Caco-2 (cell line): ENCODE measurements around the gene USP37. TPM values are rescaled to one million over a fixed set of nuclear protein-coding genes. Genes with fewer than 3 reads are reported as not detected.

Experiments used
- BruUV-seq: library from RNA; stranded (reverse); fragments of 400-500 nt; replicated peaks from 2 replicates; lab custom pipeline; 2021; lab: Mats Ljungman, UMichigan
- CTCF ChIA-PET: fragments of 300-600 bp; sonication (Branson Sonifier 250); formaldehyde crosslinking; loops from one replicate; lab custom pipeline; 2022; ENCODE audit warnings: antibody characterized with exemption; lab: Charles Lee
- POLR2A ChIA-PET: fragments of 300-600 bp; sonication (Branson Sonifier 250); formaldehyde crosslinking; loops from one replicate; lab custom pipeline; 2022; ENCODE audit warnings: antibody characterized with exemption; lab: Charles Lee
- DNase-seq, 2 experiments: peaks; one replicate each; pipeline versions ENCODE4 v3.0.0 to v3.0.0-alpha.2; 2020 to 2022
- H3K27me3 ChIP-seq: replicated peaks from 2 replicates; pipeline ENCODE4 v1.6.0; 2011; ENCODE audit warnings: low read length; ENCODE audit not compliant: control insufficient read depth, insufficient read depth
- H3K36me3 ChIP-seq: 2 replicates; pipeline ENCODE4 v1.5.1; 2011; ENCODE audit warnings: low read length; ENCODE audit not compliant: control insufficient read depth, insufficient read depth
- H3K4me1 ChIP-seq: fragments of 250-450 bp; sonication (Bioruptor Pico); 2 replicates; pipeline ENCODE4 v1.5.1; 2020; ENCODE audit warnings: mild to moderate bottlenecking
- H3K4me3 ChIP-seq: 2 replicates; pipeline ENCODE4 v1.5.1; 2011; ENCODE audit warnings: low read depth, mild to moderate bottlenecking, control low read depth, low read length
- H3K9me3 ChIP-seq: fragments of 250-450 bp; sonication (Bioruptor Pico); 2 replicates; pipeline ENCODE4 v1.5.1; 2020; ENCODE audit warnings: mild to moderate bottlenecking, moderate library complexity
- H3K27ac Mint-ChIP-seq: one replicate; pipeline ENCODE4 v1.8.0; 2022; ENCODE audit warnings: mixed read lengths; ENCODE audit not compliant: unreplicated experiment
- H3K27me3 Mint-ChIP-seq: one replicate; pipeline ENCODE4 v1.8.0; 2022; ENCODE audit warnings: mixed read lengths; ENCODE audit not compliant: insufficient read depth, unreplicated experiment
- H3K36me3 Mint-ChIP-seq: one replicate; pipeline ENCODE4 v1.8.0; 2022; ENCODE audit warnings: mild to moderate bottlenecking, mixed read lengths; ENCODE audit not compliant: insufficient read depth, unreplicated experiment
- H3K4me1 Mint-ChIP-seq: one replicate; pipeline ENCODE4 v1.8.0; 2022; ENCODE audit warnings: low read depth, mixed read lengths; ENCODE audit not compliant: unreplicated experiment
- H3K4me3 Mint-ChIP-seq: one replicate; pipeline ENCODE4 v1.8.0; 2022; ENCODE audit warnings: mild to moderate bottlenecking, moderate library complexity, mixed read lengths; ENCODE audit not compliant: unreplicated experiment
- H3K9me3 Mint-ChIP-seq: one replicate; pipeline ENCODE4 v1.8.0; 2022; ENCODE audit warnings: mixed read lengths; ENCODE audit not compliant: unreplicated experiment
- intact Hi-C: fragments of 100-400 bp; cut with micrococcal nuclease; formaldehyde crosslinking; loops from one replicate; pipeline ENCODE4 v1.10.0; 2022; ENCODE audit not compliant: unreplicated experiment
- total RNA-seq: library from RNA; stranded (reverse); gene quantifications from 2 replicates; pipeline ENCODE4 v1.2.3, GENCODE V29; 2022
- TF ChIP-seq, protein P1 (sequence below), 2 experiments: fragments of 200-600 bp in 1 of 2; IDR thresholded peaks; 1 replicate in 1 of 2; 2 replicates in 1 of 2; pipeline versions ENCODE4 v1.5.1 to v1.8.0; 2011 to 2022; ENCODE audit warnings: antibody characterized with exemption in 1 of 2, control low read depth in 1 of 2, inconsistent platforms in 1 of 2, low read depth in 1 of 2, low read length in 1 of 2, mild to moderate bottlenecking in 1 of 2, moderate library complexity in 1 of 2; ENCODE audit not compliant: insufficient read depth in 1 of 2, severe bottlenecking in 1 of 2, unreplicated experiment in 1 of 2

Gene USP37
- total RNA-seq, 1 experiment from 2014 or later, result 22.2 TPM

GRCh38 chr2:218402491-218402901, 165.7 kb downstream of the USP37 start:
- H3K9me3 ChIP-seq, result no peaks in the 10 kb centered on the region
- CTCF ChIA-PET, result no interaction called here
- Mint-ChIP-seq H3K27ac (no peak overlapping the region), H3K27me3 (no peaks in the 10 kb centered on the region), H3K4me3 (peak overlapping the region; percentile 27), H3K9me3 (no peaks in the 10 kb centered on the region), H3K36me3 (peaks cover 80% of the 10 kb centered on the region), H3K4me1 (peaks cover 34% of the 10 kb centered on the region)
- intact Hi-C loops, result no loop called here
- no peaks in the 10 kb centered on the region for H3K27me3 ChIP-seq
- H3K4me1 ChIP-seq, result peaks cover 33% of the 10 kb centered on the region
- no peak overlapping the region for H3K4me3 ChIP-seq
- no peak for DNase-seq
- H3K36me3 ChIP-seq, result no peaks in the 10 kb centered on the region
- POLR2A ChIA-PET, result no interaction called here
- BruUV-seq, result no TSS peak
- TF ChIP-seq, protein P1, sequence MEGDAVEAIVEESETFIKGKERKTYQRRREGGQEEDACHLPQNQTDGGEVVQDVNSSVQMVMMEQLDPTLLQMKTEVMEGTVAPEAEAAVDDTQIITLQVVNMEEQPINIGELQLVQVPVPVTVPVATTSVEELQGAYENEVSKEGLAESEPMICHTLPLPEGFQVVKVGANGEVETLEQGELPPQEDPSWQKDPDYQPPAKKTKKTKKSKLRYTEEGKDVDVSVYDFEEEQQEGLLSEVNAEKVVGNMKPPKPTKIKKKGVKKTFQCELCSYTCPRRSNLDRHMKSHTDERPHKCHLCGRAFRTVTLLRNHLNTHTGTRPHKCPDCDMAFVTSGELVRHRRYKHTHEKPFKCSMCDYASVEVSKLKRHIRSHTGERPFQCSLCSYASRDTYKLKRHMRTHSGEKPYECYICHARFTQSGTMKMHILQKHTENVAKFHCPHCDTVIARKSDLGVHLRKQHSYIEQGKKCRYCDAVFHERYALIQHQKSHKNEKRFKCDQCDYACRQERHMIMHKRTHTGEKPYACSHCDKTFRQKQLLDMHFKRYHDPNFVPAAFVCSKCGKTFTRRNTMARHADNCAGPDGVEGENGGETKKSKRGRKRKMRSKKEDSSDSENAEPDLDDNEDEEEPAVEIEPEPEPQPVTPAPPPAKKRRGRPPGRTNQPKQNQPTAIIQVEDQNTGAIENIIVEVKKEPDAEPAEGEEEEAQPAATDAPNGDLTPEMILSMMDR (IDR thresholded peaks at IDR 0.05; ENCODE audit: insufficient read depth in 1 of 2, low read depth in 1 of 2, low read length in 1 of 2, severe bottlenecking in 1 of 2, unreplicated experiment in 1 of 2), result no peak

GRCh38 chr2:218401890-218402289, 166.3 kb downstream of the USP37 start:
- no TSS peak for BruUV-seq
- Histone ChIP-seq H3K4me3 (no peak overlapping the region), H3K4me1 (peaks cover 33% of the 10 kb centered on the region), H3K9me3 (no peaks in the 10 kb centered on the region), H3K36me3 (no peaks in the 10 kb centered on the region), H3K27me3 (no peaks in the 10 kb centered on the region)
- Mint-ChIP-seq H3K27ac (no peak overlapping the region), H3K4me1 (peaks cover 35% of the 10 kb centered on the region), H3K9me3 (no peaks in the 10 kb centered on the region), H3K36me3 (peaks cover 81% of the 10 kb centered on the region), H3K27me3 (no peaks in the 10 kb centered on the region), H3K4me3 (peak overlapping the region; percentile 98)
- DNase-seq, result no peak
- CTCF ChIA-PET, result interaction anchor here (2.0 kb wide), 1 partner anchor 106 kb away, joined by 4 read pairs; no protein-coding TSS in a partner anchor
- intact Hi-C loops, result no loop called here
- POLR2A ChIA-PET, result interaction anchor here (1.0 kb wide), 1 partner anchor 17 kb away, joined by 3 read pairs; the partner anchor contains the start of gene VIL1
- TF ChIP-seq, protein P1 (IDR thresholded peaks at IDR 0.05; ENCODE audit: insufficient read depth in 1 of 2, low read depth in 1 of 2, low read length in 1 of 2, severe bottlenecking in 1 of 2, unreplicated experiment in 1 of 2), result no peak

- Histone ChIP-seq H3K9me3 (no peaks in the 10 kb centered on the region), H3K4me3 (peak overlapping the region; percentile 77), H3K27me3 (no peaks in the 10 kb centered on the region), H3K36me3 (no peaks in the 10 kb centered on the region), H3K4me1 (peaks cover 30% of the 10 kb centered on the region)
- TF ChIP-seq, protein P1 (IDR thresholded peaks at IDR 0.05; ENCODE audit: insufficient read depth in 1 of 2, low read depth in 1 of 2, low read length in 1 of 2, severe bottlenecking in 1 of 2, unreplicated experiment in 1 of 2), result no peak
- H3K27me3 Mint-ChIP-seq, result no peaks in the 10 kb centered on the region
- H3K4me1 Mint-ChIP-seq, result peaks cover 36% of the 10 kb centered on the region
- peak overlapping the region; percentile 53 for H3K27ac Mint-ChIP-seq
- POLR2A ChIA-PET, result interaction anchor here (1.0 to 2.1 kb wide), 3 partner anchors 17 to 108 kb away, joined by 3 to 17 read pairs (median 10); partner anchors contain the start of gene VIL1
- no TSS peak for BruUV-seq
- CTCF ChIA-PET, result interaction anchor here (0.6 to 2.0 kb wide), 2 partner anchors 63 to 106 kb away, joined by 3 to 4 read pairs; no protein-coding TSS in a partner anchor
- H3K9me3 Mint-ChIP-seq, result no peaks in the 10 kb centered on the region
- intact Hi-C loops, result no loop called here
- H3K4me3 Mint-ChIP-seq, result peak overlapping the region; percentile 98
- H3K36me3 Mint-ChIP-seq, result peaks cover 81% of the 10 kb centered on the region
- peak; percentile 86 to 91 for DNase-seq
Measured at GRCh38 chr2:218400930-218401881, 166.9 kb downstream of the USP37 start.
